ENCODE data around the gene JMJD8. TPM values are rescaled to one million over a fixed set of nuclear protein-coding genes. Genes with fewer than 3 reads are reported as not detected.
"Not testable (repeated sequence)": the region's sequence is repeated elsewhere in the genome, so short reads cannot be mapped to it uniquely, and the experiment has no call there.

JMJD8 gene
- total RNA-seq, 4 donors from 2014 or later: 83.1 to 119 (median 101) TPM

GRCh38 chr16:692356-693108 is 8.4 kb upstream of the JMJD8 start:
- no peak overlapping the region for H3K4me3 ChIP-seq
- WGBS, 2 donors: 63 to 71% methylated on average over 10 of the region's 10 CpGs
- DNase-seq (ENCODE audit: low spot score in 2 of 2): no peak
- no peak for TF ChIP-seq EP300 (IDR thresholded peaks at IDR 0.05)
- no peak for TF ChIP-seq CTCF (IDR thresholded peaks at IDR 0.05)
- no peak for TF ChIP-seq POLR2A (IDR thresholded peaks at IDR 0.05)
- no peaks in the 10 kb centered on the region for H3K9me3 ChIP-seq
- H3K4me1 ChIP-seq: peaks cover 0 to 52% (median 27%) of the 10 kb centered on the region in 4 donors
- H3K27ac ChIP-seq: no peak overlapping the region
- H3K27me3 ChIP-seq: peaks cover 0 to 54% of the 10 kb centered on the region in 2 donors
- peaks cover 0 to 14% (median 0%) of the 10 kb centered on the region in 3 donors for H3K36me3 ChIP-seq

GRCh38 chr16:691242-691641 is 7.1 kb upstream of the JMJD8 start:
- H3K4me3 ChIP-seq; DNase-seq (ENCODE audit: low spot score in 2 of 2); H3K9me3 ChIP-seq; H3K27ac ChIP-seq: not testable (repeated sequence)
- H3K4me1 ChIP-seq: peaks cover 0 to 56% (median 27%) of the 10 kb centered on the region in 4 donors
- H3K27me3 ChIP-seq: peaks cover 0 to 41% of the 10 kb centered on the region in 2 donors
- 89 to 92% methylated on average over 16 of the region's 16 CpGs for WGBS, 2 donors
- peaks cover 0 to 20% (median 0%) of the 10 kb centered on the region in 3 donors for H3K36me3 ChIP-seq

GRCh38 chr16:689175-689897 is 5.2 kb upstream of the JMJD8 start:
- WGBS, 2 donors: 81 to 90% methylated on average over 24 of the region's 26 CpGs
- H3K4me1 ChIP-seq: peaks cover 0 to 57% (median 24%) of the 10 kb centered on the region in 4 donors
- H3K27ac ChIP-seq: peak overlapping the region in 3 of 4 donors; percentile 88 to 94 (median 90)
- no peak for DNase-seq (ENCODE audit: low spot score in 2 of 2)
- TF ChIP-seq POLR2A (IDR thresholded peaks at IDR 0.05): no peak
- TF ChIP-seq EP300 (IDR thresholded peaks at IDR 0.05): no peak
- no peak for TF ChIP-seq CTCF (IDR thresholded peaks at IDR 0.05)
- H3K4me3 ChIP-seq: peak overlapping the region; percentile 63 to 99 (median 82)
- H3K36me3 ChIP-seq: peaks cover 0 to 32% (median 0%) of the 10 kb centered on the region in 3 donors
- H3K9me3 ChIP-seq: no peaks in the 10 kb centered on the region
- peaks cover 0 to 23% of the 10 kb centered on the region in 2 donors for H3K27me3 ChIP-seq

GRCh38 chr16:687499-687898 is 3.4 kb upstream of the JMJD8 start:
- no peak for DNase-seq (ENCODE audit: low spot score in 2 of 2)
- TF ChIP-seq CTCF (IDR thresholded peaks at IDR 0.05): no peak
- TF ChIP-seq EP300 (IDR thresholded peaks at IDR 0.05): no peak
- TF ChIP-seq POLR2A (IDR thresholded peaks at IDR 0.05): no peak
- H3K9me3 ChIP-seq: no peaks in the 10 kb centered on the region
- peaks cover 0 to 39% (median 6%) of the 10 kb centered on the region in 3 donors for H3K36me3 ChIP-seq
- no peak overlapping the region for H3K4me3 ChIP-seq
- H3K27me3 ChIP-seq: peaks cover 0 to 6% of the 10 kb centered on the region in 2 donors
- 87 to 92% methylated on average over 9 to 19 of the region's 19 CpGs for WGBS, 2 donors
- H3K27ac ChIP-seq: no peak overlapping the region
- H3K4me1 ChIP-seq: peaks cover 0 to 63% (median 33%) of the 10 kb centered on the region in 4 donors

- H3K9me3 ChIP-seq: no peaks in the 10 kb centered on the region
- peaks cover 0 to 48% (median 14%) of the 10 kb centered on the region in 3 donors for H3K36me3 ChIP-seq
- no peak overlapping the region for H3K27ac ChIP-seq
- H3K4me1 ChIP-seq: peaks cover 0 to 72% (median 39%) of the 10 kb centered on the region in 4 donors
- WGBS, 2 donors: 90 to 95% methylated on average over 45 of the region's 51 CpGs
- DNase-seq (ENCODE audit: low spot score in 2 of 2): no peak
- no peaks in the 10 kb centered on the region for H3K27me3 ChIP-seq
- H3K4me3 ChIP-seq: no peak overlapping the region
- TF ChIP-seq POLR2A (IDR thresholded peaks at IDR 0.05): no peak
- TF ChIP-seq EP300 (IDR thresholded peaks at IDR 0.05): no peak
- no peak for TF ChIP-seq CTCF (IDR thresholded peaks at IDR 0.05)
These were observed 2.5 kb upstream of the JMJD8 start for GRCh38 chr16:686459-687260.

All from tibial nerve (tissue), 4 donors.